ENCODE results near the gene GSX2.

DNA sequence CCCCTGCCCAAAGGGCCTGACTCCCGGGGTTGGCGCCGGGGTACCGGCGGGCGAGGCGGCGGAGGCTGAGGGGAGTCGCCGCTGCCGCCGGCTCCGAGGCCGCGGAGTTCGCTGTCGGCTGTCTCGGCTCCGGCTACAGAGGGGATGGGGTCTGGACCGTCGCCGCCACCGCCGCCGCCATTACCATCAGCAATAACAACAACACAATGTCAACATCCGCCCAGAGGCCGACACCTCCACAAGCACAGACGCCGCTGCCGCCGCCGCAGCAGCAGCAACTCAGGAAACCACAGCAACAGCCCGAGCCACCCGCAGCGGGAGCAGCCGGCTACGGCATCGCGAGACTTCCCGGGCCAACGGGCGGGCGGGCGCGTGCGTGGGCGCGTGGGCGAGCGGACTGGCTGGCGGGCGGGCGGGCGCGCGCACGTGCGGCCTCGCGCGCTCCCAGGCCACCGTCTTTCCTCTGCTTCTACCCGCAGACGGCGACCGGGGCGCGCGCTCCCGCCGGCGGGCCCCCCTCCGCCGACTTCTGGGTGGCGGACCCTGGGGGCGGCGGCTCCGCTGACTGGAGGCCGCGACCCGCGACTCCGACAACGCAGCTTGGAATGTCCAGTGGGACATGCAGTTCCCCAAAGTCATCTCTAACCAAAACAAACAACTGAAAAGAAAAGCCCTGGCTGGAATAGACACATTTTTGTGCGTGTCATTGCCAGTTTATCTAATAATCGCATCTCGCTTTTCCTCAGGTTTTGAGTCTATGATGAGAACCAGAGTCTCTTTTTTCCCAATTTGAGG, 35.4 kb upstream of the GSX2 start, which contains the start of gene CHIC2:
- TF ChIP-seq, protein P1, sequence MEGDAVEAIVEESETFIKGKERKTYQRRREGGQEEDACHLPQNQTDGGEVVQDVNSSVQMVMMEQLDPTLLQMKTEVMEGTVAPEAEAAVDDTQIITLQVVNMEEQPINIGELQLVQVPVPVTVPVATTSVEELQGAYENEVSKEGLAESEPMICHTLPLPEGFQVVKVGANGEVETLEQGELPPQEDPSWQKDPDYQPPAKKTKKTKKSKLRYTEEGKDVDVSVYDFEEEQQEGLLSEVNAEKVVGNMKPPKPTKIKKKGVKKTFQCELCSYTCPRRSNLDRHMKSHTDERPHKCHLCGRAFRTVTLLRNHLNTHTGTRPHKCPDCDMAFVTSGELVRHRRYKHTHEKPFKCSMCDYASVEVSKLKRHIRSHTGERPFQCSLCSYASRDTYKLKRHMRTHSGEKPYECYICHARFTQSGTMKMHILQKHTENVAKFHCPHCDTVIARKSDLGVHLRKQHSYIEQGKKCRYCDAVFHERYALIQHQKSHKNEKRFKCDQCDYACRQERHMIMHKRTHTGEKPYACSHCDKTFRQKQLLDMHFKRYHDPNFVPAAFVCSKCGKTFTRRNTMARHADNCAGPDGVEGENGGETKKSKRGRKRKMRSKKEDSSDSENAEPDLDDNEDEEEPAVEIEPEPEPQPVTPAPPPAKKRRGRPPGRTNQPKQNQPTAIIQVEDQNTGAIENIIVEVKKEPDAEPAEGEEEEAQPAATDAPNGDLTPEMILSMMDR (IDR thresholded peaks at IDR 0.05; ENCODE audit: borderline replicate concordance, extremely low read depth, low read length, poor library complexity, severe bottlenecking) = no peak
- no peak for TF ChIP-seq EZH2 (IDR thresholded peaks at IDR 0.05; ENCODE audit: borderline replicate concordance, low read depth, low read length, severe bottlenecking)

Measured in DND-41 (cell line).